GM10266 (cell line): ENCODE data around the gene CHD3.

Experiments used
- DNase-seq: peaks from one replicate; pipeline ENCODE4 v3.0.0; 2012; ENCODE audit errors: extremely low spot score
- CTCF ChIP-seq: IDR thresholded peaks from 2 replicates; pipeline ENCODE4 v1.5.1; 2012; ENCODE audit warnings: mild to moderate bottlenecking, low read depth; ENCODE audit not compliant: control insufficient read depth, insufficient read depth; ENCODE audit errors: missing control alignments

The CHD3 gene

GRCh38 chr17:7888184-7888920 is at the start of gene CHD3:
Gene CHD3 (plus strand): TSS chr17:7888789. CDS start chr17:7889001, 212 bp downstream.
- DNase-seq = no peak
- TF ChIP-seq CTCF = no peak

- no peak for TF ChIP-seq CTCF
- no peak for DNase-seq
These were observed 49.3 kb upstream of the CHD3 start for GRCh38 chr17:7839190-7839875.

GRCh38 chr17:7839876-7840261 is 48.7 kb upstream of the CHD3 start:
- no peak for DNase-seq

GRCh38 chr17:7840441-7840840 is 48.1 kb upstream of the CHD3 start:
- no peak for DNase-seq
- TF ChIP-seq CTCF = no peak

More at GRCh38 chr17:7839876-7840261, 48.7 kb upstream of the CHD3 start:
- no peak for TF ChIP-seq CTCF

- no peak for DNase-seq
- TF ChIP-seq CTCF = no peak
These were observed 47.7 kb upstream of the CHD3 start for GRCh38 chr17:7840875-7841274.

GRCh38 chr17:7841396-7841914 is 47.1 kb upstream of the CHD3 start:
- TF ChIP-seq CTCF = peak; percentile 34
- DNase-seq = peak; percentile 62

- no peak for TF ChIP-seq CTCF
- peak; percentile 86 for DNase-seq
These were observed 46.6 kb upstream of the CHD3 start for GRCh38 chr17:7841915-7842379.
